GM18951 (cell line): ENCODE results near the gene CDCP2.

Experiments
- POLR2A ChIP-seq: IDR thresholded peaks from 4 replicates; pipeline ENCODE4 v1.6.1; 2011; ENCODE audit warnings: mild to moderate bottlenecking; ENCODE audit not compliant: insufficient read length, insufficient read depth; ENCODE audit errors: extremely low read depth
- in situ Hi-C: fragments of 300-500 bp; cut with MboI; formaldehyde crosslinking; loops from one replicate; pipeline ENCODE4 v1.12.0; 2022; ENCODE audit warnings: low sequenced_read_pairs, mixed read lengths, inconsistent platforms; ENCODE audit not compliant: unreplicated experiment

Gene CDCP2

DNA sequence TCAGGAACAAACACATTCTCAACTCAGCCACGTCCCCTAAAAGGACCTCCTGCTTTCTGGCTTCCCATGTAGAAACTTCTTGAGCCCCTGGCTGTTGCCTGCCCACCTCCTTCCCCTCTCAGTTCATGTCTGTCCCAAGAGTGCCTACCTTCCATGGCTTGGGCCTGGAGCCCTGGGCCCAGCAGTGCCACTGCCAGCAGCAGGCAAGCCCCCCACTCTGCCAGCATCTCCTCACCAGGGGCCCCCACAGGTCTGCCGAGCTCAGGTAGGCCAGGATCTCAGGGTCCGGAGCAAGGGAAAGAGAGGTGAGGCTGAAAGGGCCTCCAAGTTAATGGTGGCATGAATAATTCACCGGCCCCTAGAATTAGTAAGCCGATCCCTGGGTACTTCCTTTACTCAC is at the start of gene CDCP2:
CDCP2 (minus strand) TSS at position 305 of the 400 bp plus-strand sequence; CDS start at position 227, 78 bp downstream.
- in situ Hi-C loops, result no loop called here
- TF ChIP-seq POLR2A, result no peak

DNA sequence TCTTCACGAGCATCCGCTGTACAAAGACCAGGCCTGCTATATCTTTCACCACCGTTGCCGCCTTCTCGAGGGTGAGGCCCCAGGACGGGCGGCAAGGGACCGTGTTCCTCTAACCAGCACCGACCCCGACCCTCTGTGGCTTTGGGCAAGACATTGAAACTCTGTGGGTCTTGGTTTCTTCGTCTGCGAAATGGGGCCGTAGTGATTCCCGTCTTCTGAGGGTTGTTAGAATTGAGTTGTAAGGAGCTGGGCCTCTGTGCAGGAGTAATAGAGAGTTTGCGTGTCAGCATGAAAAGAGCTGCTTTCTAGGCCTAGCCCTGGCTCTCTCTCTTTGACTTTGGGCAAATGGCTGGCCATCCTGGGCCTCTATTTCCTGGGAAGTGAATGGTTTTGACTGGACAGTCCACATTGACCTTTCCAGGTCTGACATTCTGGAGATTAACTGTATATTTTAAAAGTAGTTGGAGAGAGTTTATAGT is 47.8 kb upstream of the CDCP2 start:
- TF ChIP-seq POLR2A, result no peak
- in situ Hi-C loops, result no loop called here

DNA sequence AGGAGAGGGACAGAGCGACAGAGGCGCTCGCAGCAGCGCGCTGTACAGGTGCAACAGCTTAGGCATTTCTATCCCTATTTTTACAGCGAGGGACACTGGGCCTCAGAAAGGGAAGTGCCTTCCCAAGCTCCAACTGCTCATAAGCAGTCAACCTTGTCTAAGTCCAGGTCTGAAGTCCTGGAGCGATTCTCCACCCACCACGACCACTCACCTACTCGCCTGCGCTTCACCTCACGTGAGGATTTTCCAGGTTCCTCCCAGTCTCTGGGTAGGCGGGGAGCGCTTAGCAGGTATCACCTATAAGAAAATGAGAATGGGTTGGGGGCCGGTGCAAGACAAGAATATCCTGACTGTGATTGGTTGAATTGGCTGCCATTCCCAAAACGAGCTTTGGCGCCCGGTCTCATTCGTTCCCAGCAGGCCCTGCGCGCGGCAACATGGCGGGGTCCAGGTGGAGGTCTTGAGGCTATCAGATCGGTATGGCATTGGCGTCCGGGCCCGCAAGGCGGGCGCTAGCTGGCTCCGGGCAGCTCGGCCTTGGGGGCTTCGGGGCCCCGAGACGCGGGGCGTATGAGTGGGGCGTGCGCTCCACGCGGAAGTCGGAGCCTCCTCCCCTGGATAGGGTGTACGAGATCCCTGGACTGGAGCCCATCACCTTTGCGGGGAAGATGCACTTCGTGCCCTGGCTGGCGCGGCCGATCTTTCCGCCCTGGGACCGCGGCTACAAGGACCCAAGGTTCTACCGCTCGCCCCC is 47.1 kb upstream of the CDCP2 start, which contains the start of the genes CYB5RL and MRPL37:
CYB5RL (minus strand) TSS at position 266 of the 754 bp plus-strand sequence. CDS start 4,414 bp downstream, outside the sequence.
MRPL37 (plus strand) TSS at position 403 of the 754 bp plus-strand sequence; CDS start at position 480, 77 bp downstream.
- in situ Hi-C loops, result no loop called here
- peak; percentile 90 for TF ChIP-seq POLR2A

DNA sequence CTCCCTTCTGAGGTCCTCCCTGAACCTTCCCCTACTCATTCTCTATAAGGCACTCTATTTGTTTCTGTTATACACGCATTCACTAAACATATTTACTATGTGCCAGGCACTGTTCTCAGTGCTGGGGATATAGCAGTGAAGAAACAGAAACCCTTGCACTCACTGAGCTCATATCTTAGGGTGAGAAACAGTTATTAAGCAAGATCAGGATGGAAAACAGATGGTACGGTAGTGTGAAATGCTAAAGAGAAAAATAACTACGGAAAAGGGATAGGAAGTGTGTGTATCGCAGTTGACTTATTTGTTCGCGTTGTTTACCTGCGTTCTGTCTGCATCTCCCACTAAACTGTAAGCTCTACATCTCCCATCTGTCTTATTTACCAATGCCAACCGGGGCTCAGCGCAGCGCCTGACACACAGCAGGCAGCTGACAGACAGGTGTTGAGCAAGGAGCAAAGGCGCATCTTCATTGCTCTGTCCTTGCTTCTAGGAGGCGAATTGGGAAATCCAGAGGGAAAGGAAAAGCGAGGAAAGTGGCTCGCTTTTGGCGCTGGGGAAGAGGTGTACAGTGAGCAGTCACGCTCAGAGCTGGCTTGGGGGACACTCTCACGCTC is 46.5 kb upstream of the CDCP2 start:
- in situ Hi-C loops, result no loop called here
- no peak for TF ChIP-seq POLR2A

DNA sequence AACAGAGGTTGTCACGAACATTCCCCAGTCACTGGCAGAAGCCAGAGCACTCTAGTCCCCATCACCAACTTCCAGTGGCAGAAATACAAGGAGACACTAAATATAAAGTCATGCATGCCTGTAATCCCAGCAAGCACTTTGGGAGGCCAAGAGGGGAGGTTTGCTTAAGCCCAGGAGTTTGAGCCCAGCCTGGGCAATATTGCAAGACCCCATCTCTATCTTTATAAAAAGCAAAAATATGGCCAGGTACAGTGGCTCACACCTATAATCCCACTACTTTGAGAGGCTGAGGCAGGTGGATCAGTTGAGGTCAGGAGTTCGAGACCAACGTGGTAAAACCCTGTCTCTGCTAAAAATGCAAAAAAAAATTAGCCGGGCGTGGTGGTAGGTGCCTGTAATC is 40.7 kb upstream of the CDCP2 start:
- TF ChIP-seq POLR2A, result no peak
- in situ Hi-C loops, result no loop called here

DNA sequence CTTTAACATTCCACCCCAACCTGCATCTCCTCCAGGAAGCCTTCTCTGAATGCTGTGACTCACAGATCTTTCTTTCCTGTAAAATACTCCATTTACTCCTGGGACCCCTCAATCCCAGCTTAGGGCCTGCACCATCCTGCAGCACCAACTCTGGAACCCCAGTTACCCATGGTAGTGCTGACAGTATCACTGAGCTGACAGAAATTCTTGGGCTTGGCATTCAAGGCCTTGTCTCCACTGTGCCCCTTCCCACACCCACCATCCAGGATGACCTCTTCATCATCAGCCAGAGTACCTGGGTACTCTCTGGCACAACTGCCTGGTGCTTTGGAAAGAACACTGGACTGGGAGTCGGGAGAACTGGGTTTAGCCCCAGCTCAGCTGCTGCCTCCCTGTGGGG is 38.7 kb upstream of the CDCP2 start:
- in situ Hi-C loops, result no loop called here
- TF ChIP-seq POLR2A, result no peak

DNA sequence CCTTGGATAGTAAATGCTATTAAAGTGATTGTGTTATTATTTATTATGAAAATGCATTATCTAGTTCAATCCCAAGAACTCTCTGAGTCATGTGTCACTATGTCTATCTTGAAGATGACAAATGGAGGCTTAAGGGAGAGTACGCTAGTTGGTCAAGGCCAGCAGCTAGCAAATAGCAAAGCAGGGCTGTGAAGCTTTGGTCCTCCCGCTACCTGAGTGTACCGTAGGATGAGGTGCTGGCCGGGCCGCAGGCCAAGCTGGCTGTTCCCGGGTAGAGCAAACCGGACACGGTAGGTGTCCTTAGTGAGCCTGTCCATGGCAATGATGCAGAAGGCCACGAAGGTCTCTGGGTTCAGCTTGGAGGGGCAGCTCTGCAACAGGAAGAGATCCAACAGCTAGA is 37.7 kb upstream of the CDCP2 start:
- in situ Hi-C loops, result no loop called here
- no peak for TF ChIP-seq POLR2A

DNA sequence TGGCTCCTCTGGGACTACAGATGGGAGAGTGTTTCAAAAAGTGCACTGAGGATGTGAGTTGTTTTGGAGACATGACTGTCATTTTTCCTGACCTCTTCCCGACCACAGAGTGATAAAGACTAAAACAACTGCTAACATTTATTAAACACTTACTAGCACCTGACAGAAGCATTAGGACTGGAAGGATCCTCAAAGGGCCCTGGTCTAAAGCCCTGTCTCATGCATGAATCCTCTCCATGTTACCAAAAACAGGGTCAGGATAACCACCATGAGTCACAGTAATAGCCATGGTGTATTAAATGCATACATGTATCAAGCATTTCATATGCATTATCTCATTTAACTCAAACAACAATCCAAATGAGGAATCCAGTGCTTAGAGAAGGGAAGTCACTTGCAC is 35.5 kb upstream of the CDCP2 start:
- in situ Hi-C loops, result no loop called here

DNA sequence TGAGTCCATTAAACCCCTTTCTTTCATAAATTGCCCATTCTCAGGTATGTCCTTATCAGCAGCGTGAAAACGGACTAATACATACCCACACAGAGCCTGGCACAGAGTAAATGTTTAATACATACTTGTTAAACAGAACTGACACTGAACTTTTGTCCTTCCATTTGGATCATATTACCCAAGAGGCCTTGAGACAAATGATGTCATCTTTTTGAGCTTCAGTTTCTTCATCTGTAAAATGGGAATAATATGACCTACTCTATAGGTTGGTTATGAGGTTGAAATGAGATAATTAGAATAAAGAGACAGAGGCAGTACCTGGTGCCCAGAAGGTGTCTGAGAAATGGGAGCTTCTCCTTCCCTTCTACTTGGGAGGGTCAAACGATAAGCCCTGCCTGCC is 33.3 kb upstream of the CDCP2 start:
- in situ Hi-C loops, result no loop called here
- TF ChIP-seq POLR2A, result no peak

More for the DNA sequence above, 35.5 kb upstream of the CDCP2 start:
- no peak for TF ChIP-seq POLR2A

DNA sequence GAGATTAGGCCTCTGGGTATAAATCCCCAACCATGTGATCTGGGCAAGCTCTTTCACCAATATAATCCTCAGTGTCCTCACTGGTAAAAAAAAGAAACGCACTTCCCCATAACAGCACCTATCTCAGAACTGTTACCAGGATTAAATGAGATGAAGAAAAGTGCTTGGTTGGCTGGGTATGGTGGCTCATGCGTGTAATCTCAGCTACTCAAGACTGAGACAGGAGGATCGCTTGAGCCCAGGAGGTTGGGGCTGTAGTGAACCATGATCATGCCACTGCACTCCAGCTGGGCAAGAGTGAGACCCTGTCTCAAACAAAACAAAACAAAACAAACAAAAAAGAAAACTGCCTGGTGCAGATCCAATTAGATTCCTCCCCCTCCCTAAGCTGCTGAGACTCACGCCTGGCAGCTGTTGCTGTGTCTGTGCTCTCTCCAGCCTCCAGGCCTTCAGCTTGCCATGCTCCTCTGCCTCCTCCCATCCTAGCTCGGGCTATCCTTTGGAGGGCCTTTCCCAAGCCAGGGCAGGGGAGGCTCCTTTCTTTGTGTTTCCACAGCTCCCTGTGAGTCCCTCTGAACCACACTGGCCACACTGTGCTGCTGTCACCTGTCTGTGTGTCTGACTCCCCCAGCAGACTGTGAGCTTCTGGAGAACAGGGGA is 28.0 kb upstream of the CDCP2 start:
- in situ Hi-C loops, result no loop called here
- TF ChIP-seq POLR2A, result no peak

DNA sequence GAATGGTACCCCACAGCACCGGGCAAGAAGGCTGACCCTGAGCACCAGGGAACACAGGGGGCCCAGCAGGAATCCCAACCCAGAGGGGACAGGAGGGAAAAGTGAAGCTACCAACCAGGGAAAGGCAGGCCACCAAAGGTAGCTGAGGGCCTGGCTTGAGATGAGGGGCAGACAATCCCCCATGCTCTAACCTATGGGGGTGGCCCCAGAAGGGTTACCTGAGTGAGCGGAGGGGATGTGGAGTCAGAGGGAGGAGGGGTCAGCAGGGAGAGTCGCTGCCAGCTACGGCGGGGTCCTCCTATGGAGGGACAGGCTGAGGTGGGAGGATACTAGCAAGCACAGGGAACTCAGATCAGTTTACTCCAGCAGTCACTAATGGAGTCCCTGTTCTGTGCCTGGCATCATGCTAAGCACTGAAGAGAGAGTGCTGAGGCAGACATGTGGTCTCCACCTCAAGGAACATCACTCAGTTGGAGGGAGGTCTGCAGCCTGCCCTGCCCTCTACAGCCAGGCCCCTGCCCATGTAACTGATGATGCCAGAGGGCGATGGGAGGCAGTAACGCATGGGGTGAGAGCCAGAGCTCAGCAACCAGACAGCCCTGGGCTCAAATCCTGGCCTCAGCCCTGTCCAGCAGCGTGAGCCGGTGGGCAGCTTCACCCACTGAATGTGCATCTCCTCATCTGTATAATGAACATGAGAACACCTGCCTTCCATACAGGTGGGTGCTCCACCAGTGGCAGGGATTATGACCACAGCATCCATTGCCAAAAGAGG is 25.7 kb upstream of the CDCP2 start:
- TF ChIP-seq POLR2A, result no peak
- in situ Hi-C loops, result no loop called here

DNA sequence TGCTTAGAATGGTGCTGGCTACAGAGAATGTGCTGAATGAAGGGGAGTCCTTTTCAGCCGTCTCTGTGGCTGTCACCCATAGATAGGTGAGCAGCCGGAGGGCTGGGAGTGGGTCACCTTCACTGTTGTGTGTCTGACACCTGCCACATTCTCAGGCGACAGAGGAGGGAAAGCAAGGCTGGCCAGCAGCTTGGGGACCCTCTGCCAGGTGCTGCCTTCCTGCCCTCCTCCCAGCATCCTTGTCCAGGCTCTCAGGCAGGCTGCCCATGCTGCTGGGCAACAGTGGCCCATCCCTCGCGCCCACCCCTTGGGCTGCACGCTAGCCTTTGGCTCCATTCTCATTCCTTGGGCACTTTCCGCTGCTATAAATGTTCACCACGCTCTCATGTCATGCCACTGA is 24.9 kb upstream of the CDCP2 start:
- no peak for TF ChIP-seq POLR2A
- in situ Hi-C loops, result no loop called here
